ENCODE data around the gene TOGARAM1. TPM values are rescaled to one million over a fixed set of nuclear protein-coding genes. Genes with fewer than 3 reads are reported as not detected.

TOGARAM1 gene
- total RNA-seq, 1 donor from 2014 or later, result 14.7 TPM

DNA sequence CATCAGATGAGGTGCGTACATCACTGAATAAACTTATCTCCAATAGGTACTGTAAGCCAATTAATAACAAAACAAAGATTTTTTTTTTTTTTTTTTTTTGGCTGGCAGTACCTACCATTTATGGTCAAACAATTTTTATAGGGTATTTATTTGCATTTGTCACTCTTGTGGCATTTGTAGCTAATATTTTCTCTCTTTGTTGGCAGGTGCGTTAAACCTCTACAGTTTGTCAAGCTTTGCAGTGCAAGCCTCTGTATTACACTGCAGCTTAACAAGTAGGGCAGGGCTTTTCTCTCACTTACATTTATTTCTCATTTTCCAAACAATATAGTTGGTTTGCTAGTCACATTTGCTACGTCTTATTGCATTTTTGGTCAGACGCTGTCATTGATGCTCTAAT lies 134.2 kb downstream of the TOGARAM1 start:
- no peak overlapping the region for H3K4me3 Mint-ChIP-seq (ENCODE audit: unreplicated experiment)
- peaks cover 80% of the 10 kb centered on the region for H3K79me2 ChIP-seq (ENCODE audit: insufficient read depth, low read length)
- H3K36me3 Mint-ChIP-seq (ENCODE audit: low read depth, unreplicated experiment), result peaks cover 9% of the 10 kb centered on the region

DNA sequence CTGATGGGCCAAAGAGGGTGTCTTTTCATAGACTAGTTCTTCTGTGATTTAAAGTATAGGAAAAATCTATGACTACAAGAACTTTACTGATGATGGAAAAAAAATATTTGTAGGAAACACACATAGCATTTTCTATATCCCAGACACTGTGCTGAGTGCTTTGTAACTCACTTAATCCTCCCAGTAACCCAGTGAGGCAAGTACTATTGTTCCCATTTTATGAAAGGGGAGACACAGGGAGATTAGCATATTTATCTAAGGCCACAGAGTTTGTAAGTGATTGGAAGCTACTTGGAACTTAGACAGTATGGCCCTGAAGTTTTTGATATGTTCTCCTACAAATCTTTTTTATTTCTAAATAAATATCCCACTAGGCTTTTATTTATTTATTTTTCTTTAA lies 141.8 kb downstream of the TOGARAM1 start:
- FAIRE-seq, result no peak
- no peaks in the 10 kb centered on the region for H3K9me3 ChIP-seq (ENCODE audit: insufficient read depth, low read depth, low read length)
- no peak for DNase-seq (ENCODE audit: low read depth)
- Mint-ChIP-seq H3K4me1 (ENCODE audit: low read depth, unreplicated experiment) (peaks cover 1% of the 10 kb centered on the region), H3K9me3 (ENCODE audit: unreplicated experiment) (no peaks in the 10 kb centered on the region), H3K27me3 (ENCODE audit: low read depth, unreplicated experiment) (no peaks in the 10 kb centered on the region), H3K36me3 (ENCODE audit: low read depth, unreplicated experiment) (peaks cover 9% of the 10 kb centered on the region), H3K4me3 (ENCODE audit: unreplicated experiment) (no peak overlapping the region), H3K27ac (ENCODE audit: unreplicated experiment) (no peak overlapping the region)
- peaks cover 28% of the 10 kb centered on the region for H3K79me2 ChIP-seq (ENCODE audit: insufficient read depth, low read length)
- H3K27ac ChIP-seq (ENCODE audit: low read depth, low read length), result no peak overlapping the region
- H3K4me1 ChIP-seq (ENCODE audit: insufficient read depth, low read length), result no peaks in the 10 kb centered on the region
- H4K20me1 ChIP-seq (ENCODE audit: insufficient read depth, low read length), result peaks cover 3% of the 10 kb centered on the region
- no peak for TF ChIP-seq EZH2 (IDR thresholded peaks at IDR 0.05; ENCODE audit: insufficient read depth, low read length)
- TF ChIP-seq, protein P1, sequence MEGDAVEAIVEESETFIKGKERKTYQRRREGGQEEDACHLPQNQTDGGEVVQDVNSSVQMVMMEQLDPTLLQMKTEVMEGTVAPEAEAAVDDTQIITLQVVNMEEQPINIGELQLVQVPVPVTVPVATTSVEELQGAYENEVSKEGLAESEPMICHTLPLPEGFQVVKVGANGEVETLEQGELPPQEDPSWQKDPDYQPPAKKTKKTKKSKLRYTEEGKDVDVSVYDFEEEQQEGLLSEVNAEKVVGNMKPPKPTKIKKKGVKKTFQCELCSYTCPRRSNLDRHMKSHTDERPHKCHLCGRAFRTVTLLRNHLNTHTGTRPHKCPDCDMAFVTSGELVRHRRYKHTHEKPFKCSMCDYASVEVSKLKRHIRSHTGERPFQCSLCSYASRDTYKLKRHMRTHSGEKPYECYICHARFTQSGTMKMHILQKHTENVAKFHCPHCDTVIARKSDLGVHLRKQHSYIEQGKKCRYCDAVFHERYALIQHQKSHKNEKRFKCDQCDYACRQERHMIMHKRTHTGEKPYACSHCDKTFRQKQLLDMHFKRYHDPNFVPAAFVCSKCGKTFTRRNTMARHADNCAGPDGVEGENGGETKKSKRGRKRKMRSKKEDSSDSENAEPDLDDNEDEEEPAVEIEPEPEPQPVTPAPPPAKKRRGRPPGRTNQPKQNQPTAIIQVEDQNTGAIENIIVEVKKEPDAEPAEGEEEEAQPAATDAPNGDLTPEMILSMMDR (IDR thresholded peaks at IDR 0.05; ENCODE audit: insufficient read depth, low read depth, low read length), result no peak
- no peak overlapping the region for H3K9ac ChIP-seq (ENCODE audit: low read length)
- H3K4me2 ChIP-seq (ENCODE audit: low read length), result no peak overlapping the region
- no peak overlapping the region for H3K4me3 ChIP-seq (ENCODE audit: insufficient read depth, low read depth, low read length)
- H3K27me3 ChIP-seq (ENCODE audit: insufficient read depth, low read length), result no peaks in the 10 kb centered on the region
- H3K36me3 ChIP-seq (ENCODE audit: insufficient read depth, low read length), result peaks cover 19% of the 10 kb centered on the region
- H2AFZ ChIP-seq (ENCODE audit: low read depth, low read length), result no peak overlapping the region

More for the DNA sequence above, 134.2 kb downstream of the TOGARAM1 start:
- no peak overlapping the region for H3K9ac ChIP-seq (ENCODE audit: low read length)
- peaks cover 26% of the 10 kb centered on the region for H4K20me1 ChIP-seq (ENCODE audit: insufficient read depth, low read length)
- H3K36me3 ChIP-seq (ENCODE audit: insufficient read depth, low read length), result peaks cover 28% of the 10 kb centered on the region
- TF ChIP-seq, protein P1 (IDR thresholded peaks at IDR 0.05; ENCODE audit: insufficient read depth, low read depth, low read length), result no peak
- TF ChIP-seq EZH2 (IDR thresholded peaks at IDR 0.05; ENCODE audit: insufficient read depth, low read length), result no peak
- H3K27ac Mint-ChIP-seq (ENCODE audit: unreplicated experiment), result no peak overlapping the region
- no peaks in the 10 kb centered on the region for H3K9me3 ChIP-seq (ENCODE audit: insufficient read depth, low read depth, low read length)
- DNase-seq (ENCODE audit: low read depth), result no peak
- no peaks in the 10 kb centered on the region for H3K27me3 Mint-ChIP-seq (ENCODE audit: low read depth, unreplicated experiment)
- no peak for FAIRE-seq
- no peaks in the 10 kb centered on the region for H3K9me3 Mint-ChIP-seq (ENCODE audit: unreplicated experiment)
- H3K4me3 ChIP-seq (ENCODE audit: insufficient read depth, low read depth, low read length), result no peak overlapping the region
- no peaks in the 10 kb centered on the region for H3K27me3 ChIP-seq (ENCODE audit: insufficient read depth, low read length)
- H3K4me1 Mint-ChIP-seq (ENCODE audit: low read depth, unreplicated experiment), result peaks cover 8% of the 10 kb centered on the region
- H2AFZ ChIP-seq (ENCODE audit: low read depth, low read length), result no peak overlapping the region
- H3K27ac ChIP-seq (ENCODE audit: low read depth, low read length), result no peak overlapping the region
- no peak overlapping the region for H3K4me2 ChIP-seq (ENCODE audit: low read length)
- no peaks in the 10 kb centered on the region for H3K4me1 ChIP-seq (ENCODE audit: insufficient read depth, low read length)

DNA sequence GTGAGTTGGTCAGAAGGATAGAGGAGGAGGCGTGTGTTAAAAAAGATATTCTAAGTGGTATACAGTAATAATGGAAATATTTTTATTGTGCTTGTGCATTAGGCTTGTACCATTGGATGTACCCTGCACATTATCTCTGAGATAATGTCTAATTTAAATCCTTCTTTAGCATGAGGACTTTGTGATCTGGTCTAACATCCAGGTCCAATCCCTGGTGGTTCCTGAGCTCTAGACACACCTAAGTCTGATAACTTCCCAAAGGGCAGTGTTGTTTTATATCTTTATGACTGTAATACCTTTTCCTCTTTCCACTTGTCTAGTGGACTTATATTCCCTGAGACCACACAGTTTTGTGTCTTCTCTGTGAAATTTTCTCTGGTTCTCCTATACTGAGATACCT lies 142.6 kb downstream of the TOGARAM1 start:
- Histone ChIP-seq H2AFZ (ENCODE audit: low read depth, low read length) (no peak overlapping the region), H3K36me3 (ENCODE audit: insufficient read depth, low read length) (peaks cover 20% of the 10 kb centered on the region), H3K79me2 (ENCODE audit: insufficient read depth, low read length) (peaks cover 24% of the 10 kb centered on the region), H4K20me1 (ENCODE audit: insufficient read depth, low read length) (peaks cover 3% of the 10 kb centered on the region), H3K4me2 (ENCODE audit: low read length) (no peak overlapping the region), H3K4me1 (ENCODE audit: insufficient read depth, low read length) (no peaks in the 10 kb centered on the region), H3K9me3 (ENCODE audit: insufficient read depth, low read depth, low read length) (no peaks in the 10 kb centered on the region), H3K27me3 (ENCODE audit: insufficient read depth, low read length) (no peaks in the 10 kb centered on the region), H3K27ac (ENCODE audit: low read depth, low read length) (no peak overlapping the region), H3K4me3 (ENCODE audit: insufficient read depth, low read depth, low read length) (no peak overlapping the region), H3K9ac (ENCODE audit: low read length) (no peak overlapping the region)
- no peak for FAIRE-seq
- DNase-seq (ENCODE audit: low read depth), result no peak
- Mint-ChIP-seq H3K9me3 (ENCODE audit: unreplicated experiment) (no peaks in the 10 kb centered on the region), H3K27me3 (ENCODE audit: low read depth, unreplicated experiment) (no peaks in the 10 kb centered on the region), H3K27ac (ENCODE audit: unreplicated experiment) (no peak overlapping the region), H3K4me1 (ENCODE audit: low read depth, unreplicated experiment) (peaks cover 1% of the 10 kb centered on the region), H3K36me3 (ENCODE audit: low read depth, unreplicated experiment) (peaks cover 6% of the 10 kb centered on the region), H3K4me3 (ENCODE audit: unreplicated experiment) (no peak overlapping the region)
- TF ChIP-seq EZH2 (IDR thresholded peaks at IDR 0.05; ENCODE audit: insufficient read depth, low read length), result no peak
- TF ChIP-seq, protein P1 (IDR thresholded peaks at IDR 0.05; ENCODE audit: insufficient read depth, low read depth, low read length), result no peak

Data from astrocyte (in vitro differentiated cells and primary cell).